ENCODE results near the gene TASL. TPM values are rescaled to one million over a fixed set of nuclear protein-coding genes. Genes with fewer than 3 reads are reported as not detected.

Gene TASL
- total and polyA plus RNA-seq, 5 donors from 2014 or later: 2.2 to 5.0 (median 3.2) TPM

DNA sequence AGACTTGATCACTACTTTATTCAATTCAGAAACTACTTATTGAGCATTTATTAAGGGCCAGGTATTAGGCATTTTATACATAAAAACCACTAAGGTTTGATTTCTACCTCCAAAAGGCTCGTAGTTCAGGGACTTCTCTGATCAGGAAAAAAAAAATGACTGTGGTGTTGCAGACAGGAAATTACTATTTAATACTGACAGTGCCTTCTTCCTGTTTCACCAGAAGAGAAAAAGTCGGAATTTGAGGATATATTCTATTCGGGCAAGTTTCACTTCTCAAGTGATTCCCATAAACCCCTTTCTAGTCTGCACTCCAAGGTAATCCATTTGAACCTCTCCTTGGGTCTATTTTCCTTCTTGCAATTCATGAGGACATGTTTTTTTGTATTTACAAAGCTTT lies 15.3 kb upstream of the TASL start:
- no peaks in the 10 kb centered on the region for H3K27me3 ChIP-seq (ENCODE audit: control insufficient read depth, insufficient read depth, low read length)
- Mint-ChIP-seq H3K27me3 (no peaks in the 10 kb centered on the region), H3K4me3 (peak overlapping the region in 1 of 4 donors; percentile 43), H3K36me3 (no peaks in the 10 kb centered on the region), H3K27ac (peak overlapping the region in 1 of 3 donors; percentile 26), H3K9me3 (peaks cover 0 to 2% (median 0%) of the 10 kb centered on the region in 7 donors), H3K4me1 (peaks cover 0 to 13% (median 5%) of the 10 kb centered on the region in 4 donors)
- ATAC-seq (ENCODE audit: low read depth in 2 of 2): no peak
- H3K27ac ChIP-seq (ENCODE audit: insufficient read depth, low read length, poor library complexity, severe bottlenecking): no peak overlapping the region
- no peak for DNase-seq
- H3K36me3 ChIP-seq (ENCODE audit: control insufficient read depth, insufficient read depth, low read length): no peaks in the 10 kb centered on the region
- peak overlapping the region; percentile 48 for H3K4me3 ChIP-seq (ENCODE audit: low read depth, low read length)
- H3K4me1 ChIP-seq (ENCODE audit: control insufficient read depth, insufficient read depth, low read length, poor library complexity, severe bottlenecking): no peaks in the 10 kb centered on the region
- no peaks in the 10 kb centered on the region for H3K9me3 ChIP-seq (ENCODE audit: control insufficient read depth in 2 of 2, low read length in 2 of 2)

DNA sequence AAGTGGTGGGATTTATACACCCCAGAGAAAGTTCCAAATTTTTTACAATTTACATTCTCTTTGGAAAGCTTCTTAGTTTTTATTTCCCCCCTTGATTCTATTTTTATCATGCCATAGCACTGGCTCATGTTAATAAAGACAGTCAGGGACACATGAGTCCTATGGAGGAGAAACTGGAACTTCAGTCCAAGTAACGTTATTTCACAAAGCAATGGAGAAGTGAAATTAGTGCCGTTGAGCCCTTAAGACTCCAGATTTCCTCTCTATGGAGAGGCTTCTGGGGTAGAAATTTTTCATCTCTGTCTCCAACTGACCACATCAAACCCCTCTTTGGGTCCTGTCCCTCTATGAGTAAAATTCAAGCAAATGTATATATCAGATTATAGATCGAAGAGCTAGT lies 12.8 kb upstream of the TASL start:
- Histone ChIP-seq H3K27ac (ENCODE audit: insufficient read depth, low read length, poor library complexity, severe bottlenecking) (no peak overlapping the region), H3K27me3 (ENCODE audit: control insufficient read depth, insufficient read depth, low read length) (no peaks in the 10 kb centered on the region), H3K4me3 (ENCODE audit: low read depth, low read length) (no peak overlapping the region), H3K9me3 (ENCODE audit: control insufficient read depth in 2 of 2, low read length in 2 of 2) (no peaks in the 10 kb centered on the region), H3K4me1 (ENCODE audit: control insufficient read depth, insufficient read depth, low read length, poor library complexity, severe bottlenecking) (no peaks in the 10 kb centered on the region), H3K36me3 (ENCODE audit: control insufficient read depth, insufficient read depth, low read length) (no peaks in the 10 kb centered on the region)
- Mint-ChIP-seq H3K9me3 (no peaks in the 10 kb centered on the region), H3K4me3 (no peak overlapping the region), H3K27me3 (no peaks in the 10 kb centered on the region), H3K27ac (no peak overlapping the region), H3K36me3 (no peaks in the 10 kb centered on the region), H3K4me1 (peaks cover 0 to 13% (median 5%) of the 10 kb centered on the region in 4 donors)
- no peak for DNase-seq
- no peak for ATAC-seq (ENCODE audit: low read depth in 2 of 2)

DNA sequence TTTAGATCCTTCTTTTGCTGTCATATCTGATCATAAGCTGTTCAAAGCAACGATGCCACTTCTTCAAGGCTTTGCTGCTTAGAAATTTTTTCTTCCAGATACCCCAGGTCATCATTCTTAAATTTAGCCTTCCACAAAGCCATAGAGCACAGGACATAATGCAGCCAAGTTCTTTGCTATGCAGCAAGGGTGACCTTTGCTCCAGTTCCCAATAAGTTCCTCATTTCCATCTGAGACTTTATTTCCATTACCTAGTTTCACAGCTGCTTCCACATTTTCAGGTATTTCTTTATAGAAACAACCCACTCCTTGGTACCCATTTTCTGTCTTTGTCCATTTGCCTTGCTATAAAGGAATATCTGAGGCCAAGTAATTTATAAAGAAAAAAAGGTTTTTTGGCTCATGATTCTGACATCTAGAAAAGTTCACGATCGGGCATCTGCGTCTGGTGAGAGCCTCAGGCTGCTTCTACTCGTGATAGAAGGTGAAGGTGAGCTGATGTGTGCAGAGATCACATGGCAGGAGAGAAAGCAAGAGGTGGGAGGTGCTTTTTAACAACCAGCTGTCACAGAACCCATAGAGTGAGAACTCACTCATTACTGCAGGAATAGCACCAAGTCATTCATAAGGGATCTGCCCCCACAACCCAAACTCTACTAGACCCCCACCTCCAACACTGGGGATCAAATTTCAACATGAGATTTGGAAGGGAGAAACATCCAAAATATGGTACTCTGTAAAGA lies 11.8 kb upstream of the TASL start:
- H3K9me3 ChIP-seq (ENCODE audit: control insufficient read depth in 2 of 2, low read length in 2 of 2): no peaks in the 10 kb centered on the region
- Mint-ChIP-seq H3K9me3 (no peaks in the 10 kb centered on the region), H3K4me1 (peaks cover 0 to 13% (median 5%) of the 10 kb centered on the region in 4 donors), H3K27ac (no peak overlapping the region), H3K27me3 (no peaks in the 10 kb centered on the region), H3K4me3 (no peak overlapping the region), H3K36me3 (no peaks in the 10 kb centered on the region)
- DNase-seq: no peak
- no peak overlapping the region for H3K4me3 ChIP-seq (ENCODE audit: low read depth, low read length)
- no peak for ATAC-seq (ENCODE audit: low read depth in 2 of 2)
- no peaks in the 10 kb centered on the region for H3K36me3 ChIP-seq (ENCODE audit: control insufficient read depth, insufficient read depth, low read length)
- no peak overlapping the region for H3K27ac ChIP-seq (ENCODE audit: insufficient read depth, low read length, poor library complexity, severe bottlenecking)
- no peaks in the 10 kb centered on the region for H3K4me1 ChIP-seq (ENCODE audit: control insufficient read depth, insufficient read depth, low read length, poor library complexity, severe bottlenecking)
- H3K27me3 ChIP-seq (ENCODE audit: control insufficient read depth, insufficient read depth, low read length): no peaks in the 10 kb centered on the region

DNA sequence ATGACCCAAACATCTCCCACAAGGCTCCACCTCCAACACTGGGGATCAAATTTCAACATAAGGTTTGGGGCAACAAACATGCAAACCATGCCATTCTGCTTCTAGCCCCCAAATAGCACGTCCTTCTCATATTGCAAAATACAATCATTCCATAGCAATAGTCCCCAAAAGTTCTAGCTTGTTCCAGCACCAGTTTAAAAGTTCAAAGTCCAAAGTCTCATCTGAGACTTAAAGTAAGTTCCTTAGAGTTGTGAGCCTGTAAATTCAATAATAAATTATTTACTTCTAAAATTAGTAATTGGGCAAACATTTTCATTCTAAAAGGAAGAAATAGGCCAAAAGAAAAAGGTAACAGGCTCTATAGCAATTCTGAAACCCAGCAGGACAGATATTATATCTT lies 8.9 kb upstream of the TASL start:
- Mint-ChIP-seq H3K4me1 (peaks cover 0 to 1% (median 0%) of the 10 kb centered on the region in 4 donors), H3K9me3 (peaks cover 0 to 1% (median 0%) of the 10 kb centered on the region in 7 donors), H3K36me3 (no peaks in the 10 kb centered on the region), H3K27ac (no peak overlapping the region), H3K4me3 (no peak overlapping the region), H3K27me3 (no peaks in the 10 kb centered on the region)
- Histone ChIP-seq H3K36me3 (ENCODE audit: control insufficient read depth, insufficient read depth, low read length) (no peaks in the 10 kb centered on the region), H3K27ac (ENCODE audit: insufficient read depth, low read length, poor library complexity, severe bottlenecking) (no peak overlapping the region), H3K4me3 (ENCODE audit: low read depth, low read length) (no peak overlapping the region), H3K4me1 (ENCODE audit: control insufficient read depth, insufficient read depth, low read length, poor library complexity, severe bottlenecking) (no peaks in the 10 kb centered on the region), H3K27me3 (ENCODE audit: control insufficient read depth, insufficient read depth, low read length) (no peaks in the 10 kb centered on the region), H3K9me3 (ENCODE audit: control insufficient read depth in 2 of 2, low read length in 2 of 2) (no peaks in the 10 kb centered on the region)
- ATAC-seq (ENCODE audit: low read depth in 2 of 2) (no peak), DNase-seq (no peak)

DNA sequence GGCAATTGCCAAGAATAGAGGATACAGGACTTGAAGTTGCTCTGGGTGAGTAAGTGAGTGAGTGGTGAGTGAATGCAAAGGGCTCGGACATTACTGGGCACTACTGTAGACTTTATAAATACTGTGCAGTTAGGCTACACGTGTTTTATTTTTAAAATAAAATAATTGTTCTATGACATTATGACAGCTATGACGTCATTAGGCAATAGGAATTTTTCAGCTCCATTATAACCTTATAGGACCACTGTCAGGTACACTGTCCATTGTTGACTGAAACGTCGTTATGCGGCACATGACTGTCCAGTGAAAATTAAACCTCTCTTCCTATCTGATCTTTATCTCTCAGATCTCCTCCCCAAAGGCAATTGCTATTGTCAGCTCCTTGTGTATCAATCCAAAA lies 5.1 kb upstream of the TASL start:
- no peak for ATAC-seq (ENCODE audit: low read depth in 2 of 2)
- Mint-ChIP-seq H3K36me3 (no peaks in the 10 kb centered on the region), H3K27ac (no peak overlapping the region), H3K4me1 (peaks cover 0 to 6% (median under 1%) of the 10 kb centered on the region in 4 donors), H3K4me3 (no peak overlapping the region), H3K9me3 (peaks cover 0 to 1% (median 0%) of the 10 kb centered on the region in 7 donors), H3K27me3 (no peaks in the 10 kb centered on the region)
- no peak for DNase-seq
- no peaks in the 10 kb centered on the region for H3K9me3 ChIP-seq (ENCODE audit: control insufficient read depth in 2 of 2, low read length in 2 of 2)
- no peaks in the 10 kb centered on the region for H3K36me3 ChIP-seq (ENCODE audit: control insufficient read depth, insufficient read depth, low read length)
- no peaks in the 10 kb centered on the region for H3K27me3 ChIP-seq (ENCODE audit: control insufficient read depth, insufficient read depth, low read length)
- H3K4me1 ChIP-seq (ENCODE audit: control insufficient read depth, insufficient read depth, low read length, poor library complexity, severe bottlenecking): no peaks in the 10 kb centered on the region
- H3K27ac ChIP-seq (ENCODE audit: insufficient read depth, low read length, poor library complexity, severe bottlenecking): no peak overlapping the region
- H3K4me3 ChIP-seq (ENCODE audit: low read depth, low read length): no peak overlapping the region

DNA sequence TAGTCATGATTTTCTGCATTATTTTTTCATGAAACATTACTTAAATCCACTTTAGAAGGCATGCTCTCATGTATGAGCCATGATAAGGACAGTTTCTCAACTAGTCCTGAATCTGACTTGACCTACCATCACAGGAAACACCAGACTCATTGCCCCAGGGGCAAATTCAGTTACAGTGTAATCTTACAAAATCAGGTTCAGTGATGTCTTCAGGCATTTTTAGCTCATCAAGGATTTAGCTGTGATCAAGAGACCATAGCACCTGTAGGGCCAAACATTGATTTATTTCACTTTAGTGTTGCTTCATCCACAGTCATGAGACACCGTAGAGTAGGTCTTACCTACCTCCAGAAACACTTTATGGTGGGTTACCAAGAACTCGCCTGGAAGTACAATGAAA lies 3.1 kb upstream of the TASL start:
- Mint-ChIP-seq H3K4me1 (peaks cover 0 to 6% (median 3%) of the 10 kb centered on the region in 4 donors), H3K4me3 (no peak overlapping the region), H3K27ac (no peak overlapping the region), H3K36me3 (no peaks in the 10 kb centered on the region), H3K27me3 (no peaks in the 10 kb centered on the region), H3K9me3 (peaks cover 0 to 1% (median 0%) of the 10 kb centered on the region in 7 donors)
- Histone ChIP-seq H3K4me3 (ENCODE audit: low read depth, low read length) (no peak overlapping the region), H3K27ac (ENCODE audit: insufficient read depth, low read length, poor library complexity, severe bottlenecking) (no peak overlapping the region), H3K4me1 (ENCODE audit: control insufficient read depth, insufficient read depth, low read length, poor library complexity, severe bottlenecking) (no peaks in the 10 kb centered on the region), H3K27me3 (ENCODE audit: control insufficient read depth, insufficient read depth, low read length) (no peaks in the 10 kb centered on the region), H3K36me3 (ENCODE audit: control insufficient read depth, insufficient read depth, low read length) (no peaks in the 10 kb centered on the region), H3K9me3 (ENCODE audit: control insufficient read depth in 2 of 2, low read length in 2 of 2) (no peaks in the 10 kb centered on the region)
- ATAC-seq (ENCODE audit: low read depth in 2 of 2): no peak
- DNase-seq: no peak

DNA sequence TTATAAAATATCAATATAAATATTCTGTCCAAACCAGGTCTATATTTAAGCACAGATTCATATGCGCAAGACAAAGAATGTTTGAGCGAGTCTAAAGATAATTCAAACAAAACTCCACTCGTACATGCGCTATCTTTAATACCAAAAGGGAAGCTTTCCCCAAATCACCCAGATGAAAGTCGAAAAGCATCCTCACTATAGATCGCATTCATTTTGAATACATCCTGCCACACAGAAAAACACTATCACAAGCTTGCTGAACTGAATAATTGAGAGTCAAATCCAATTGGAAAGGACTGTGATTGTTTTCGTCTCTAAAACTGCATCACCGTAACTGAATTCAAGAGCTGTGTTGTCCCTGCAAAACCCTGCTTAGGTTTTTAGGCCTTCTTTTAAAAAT lies 685 bp downstream of the TASL start:
- H3K27ac ChIP-seq (ENCODE audit: insufficient read depth, low read length, poor library complexity, severe bottlenecking): peak overlapping the region; percentile 76
- H3K36me3 ChIP-seq (ENCODE audit: control insufficient read depth, insufficient read depth, low read length): no peaks in the 10 kb centered on the region
- no peaks in the 10 kb centered on the region for H3K27me3 ChIP-seq (ENCODE audit: control insufficient read depth, insufficient read depth, low read length)
- H3K9me3 Mint-ChIP-seq: no peaks in the 10 kb centered on the region
- no peaks in the 10 kb centered on the region for H3K9me3 ChIP-seq (ENCODE audit: control insufficient read depth in 2 of 2, low read length in 2 of 2)
- DNase-seq (peak in 1 of 3 donors; percentile 30), ATAC-seq (ENCODE audit: low read depth in 2 of 2) (no peak)
- peak overlapping the region; percentile 93 for H3K4me3 ChIP-seq (ENCODE audit: low read depth, low read length)
- peaks cover 5 to 25% (median 14%) of the 10 kb centered on the region in 4 donors for H3K4me1 Mint-ChIP-seq
- peak overlapping the region; percentile 92 to 100 (median 95) for H3K27ac Mint-ChIP-seq
- no peaks in the 10 kb centered on the region for H3K36me3 Mint-ChIP-seq
- H3K27me3 Mint-ChIP-seq: no peaks in the 10 kb centered on the region
- H3K4me1 ChIP-seq (ENCODE audit: control insufficient read depth, insufficient read depth, low read length, poor library complexity, severe bottlenecking): peaks cover 7% of the 10 kb centered on the region
- H3K4me3 Mint-ChIP-seq: peak overlapping the region; percentile 90 to 99 (median 92)

DNA sequence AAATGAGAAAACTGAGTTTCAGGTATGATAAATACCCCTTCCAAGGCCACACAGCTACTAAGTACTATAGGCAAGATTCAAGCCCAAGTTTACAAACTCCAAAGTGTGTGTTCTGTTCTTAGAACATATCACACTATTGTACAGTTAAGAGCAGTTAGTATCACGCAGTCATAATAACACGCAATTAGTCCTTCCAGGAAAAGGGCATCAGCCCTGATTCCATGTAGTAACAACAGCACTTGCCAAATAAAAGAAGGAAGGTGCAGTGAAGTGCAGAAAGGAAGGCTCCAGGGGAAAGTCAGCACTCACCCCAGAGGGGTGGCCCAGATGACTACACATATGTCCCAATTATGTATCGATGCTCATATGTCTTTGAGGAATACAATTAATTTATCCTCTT lies 4.4 kb downstream of the TASL start:
- Mint-ChIP-seq H3K36me3 (no peaks in the 10 kb centered on the region), H3K9me3 (no peaks in the 10 kb centered on the region), H3K4me1 (peaks cover 5 to 30% (median 22%) of the 10 kb centered on the region in 4 donors), H3K27ac (peak overlapping the region in 1 of 3 donors; percentile 18), H3K4me3 (peak overlapping the region in 2 of 4 donors; percentile 58 to 74), H3K27me3 (no peaks in the 10 kb centered on the region)
- peak overlapping the region; percentile 41 for H3K27ac ChIP-seq (ENCODE audit: insufficient read depth, low read length, poor library complexity, severe bottlenecking)
- H3K27me3 ChIP-seq (ENCODE audit: control insufficient read depth, insufficient read depth, low read length): no peaks in the 10 kb centered on the region
- peaks cover 15% of the 10 kb centered on the region for H3K4me1 ChIP-seq (ENCODE audit: control insufficient read depth, insufficient read depth, low read length, poor library complexity, severe bottlenecking)
- DNase-seq: peak in 1 of 3 donors; percentile 14
- H3K36me3 ChIP-seq (ENCODE audit: control insufficient read depth, insufficient read depth, low read length): no peaks in the 10 kb centered on the region
- ATAC-seq (ENCODE audit: low read depth in 2 of 2): no peak
- H3K9me3 ChIP-seq (ENCODE audit: control insufficient read depth in 2 of 2, low read length in 2 of 2): no peaks in the 10 kb centered on the region
- H3K4me3 ChIP-seq (ENCODE audit: low read depth, low read length): peak overlapping the region; percentile 45

Data from CD4-positive, CD25-positive, alpha-beta regulatory T cell (primary cell).